CD4-positive, alpha-beta T cell treated with Interferon alpha-2 for 1 hour (primary cell): Measurements from ENCODE around the gene SSPN.

Experiments used
- DNase-seq, 2 donors: peaks; one replicate each; pipeline ENCODE4 v3.0.0-alpha.2; 2020 to 2022

Gene SSPN

DNA sequence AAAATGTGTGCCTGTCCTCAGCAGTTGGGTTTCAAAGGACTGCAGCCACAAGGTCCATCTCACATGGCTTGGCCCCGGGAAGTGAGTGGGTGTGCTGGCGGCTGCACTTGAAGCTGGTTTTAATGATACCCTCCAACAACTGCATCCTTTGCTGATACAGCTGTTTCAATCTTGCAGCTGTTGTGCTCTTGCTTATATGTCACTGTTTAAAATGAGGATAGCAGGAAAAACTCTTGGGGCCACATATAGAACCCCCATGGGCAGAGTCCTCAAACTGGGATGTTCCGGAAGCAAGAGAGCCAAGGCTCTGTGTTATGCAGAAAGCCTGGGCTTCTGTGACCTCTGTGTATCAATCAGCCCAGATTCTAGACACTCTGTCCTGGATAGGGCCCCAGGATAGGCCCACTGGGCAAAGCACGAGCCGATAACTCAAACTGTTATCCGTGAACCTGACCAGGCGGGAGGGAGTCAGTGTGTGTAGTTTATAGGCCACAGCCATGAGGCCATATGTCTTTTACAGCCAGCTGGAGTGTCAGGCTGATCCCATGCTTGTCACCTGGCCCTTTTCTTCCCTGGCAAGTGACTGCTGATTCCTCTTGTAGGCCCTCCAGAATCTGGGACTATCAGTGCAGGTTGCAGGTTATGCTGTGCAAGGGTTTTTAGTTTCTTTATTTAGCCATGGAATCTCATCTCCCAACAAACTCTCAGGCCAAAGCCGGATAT lies 74.3 kb downstream of the SSPN start:
- no peak for DNase-seq

- no peak for DNase-seq
Observed at GRCh38 chr12:26271024-26271423, 75.7 kb downstream of the SSPN start.

DNA sequence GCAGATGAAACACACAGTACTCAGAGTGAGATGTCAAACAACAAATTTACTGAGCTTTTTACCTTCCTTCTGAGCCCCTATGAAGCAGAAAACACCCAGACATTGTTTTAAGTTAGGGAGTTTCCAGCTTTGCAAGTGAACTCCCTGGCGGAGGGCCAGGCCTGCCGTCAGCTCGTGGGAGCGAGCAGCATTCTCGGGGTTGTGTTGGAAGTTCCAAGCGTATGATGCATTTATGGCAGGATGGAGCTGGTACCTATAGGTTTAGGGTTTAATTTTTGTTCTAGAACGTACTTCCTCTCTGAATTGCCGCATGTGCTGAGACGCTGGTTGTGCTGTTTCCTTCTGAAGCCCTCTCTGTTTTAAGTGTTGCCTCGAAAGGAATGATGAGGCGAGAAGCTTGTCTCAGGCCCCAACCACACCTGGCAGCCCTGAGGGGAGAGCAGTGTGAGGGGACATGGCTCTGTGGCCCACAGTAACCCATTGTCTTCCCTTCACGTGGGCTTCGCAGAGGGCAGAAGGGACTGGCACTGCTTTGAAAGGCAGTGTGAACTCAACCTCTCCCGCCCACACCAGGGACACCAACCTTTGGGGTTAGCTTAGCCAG lies 76.6 kb downstream of the SSPN start:
- DNase-seq = no peak

- DNase-seq = no peak
Observed at GRCh38 chr12:26272851-26273250, 77.5 kb downstream of the SSPN start.

- DNase-seq = no peak
Observed at GRCh38 chr12:26273811-26274210, 78.4 kb downstream of the SSPN start.

GRCh38 chr12:26274441-26275312 lies 79.3 kb downstream of the SSPN start:
- peak; percentile 29 to 75 for DNase-seq

GRCh38 chr12:26275313-26276131 lies 80.1 kb downstream of the SSPN start:
- no peak for DNase-seq

DNA sequence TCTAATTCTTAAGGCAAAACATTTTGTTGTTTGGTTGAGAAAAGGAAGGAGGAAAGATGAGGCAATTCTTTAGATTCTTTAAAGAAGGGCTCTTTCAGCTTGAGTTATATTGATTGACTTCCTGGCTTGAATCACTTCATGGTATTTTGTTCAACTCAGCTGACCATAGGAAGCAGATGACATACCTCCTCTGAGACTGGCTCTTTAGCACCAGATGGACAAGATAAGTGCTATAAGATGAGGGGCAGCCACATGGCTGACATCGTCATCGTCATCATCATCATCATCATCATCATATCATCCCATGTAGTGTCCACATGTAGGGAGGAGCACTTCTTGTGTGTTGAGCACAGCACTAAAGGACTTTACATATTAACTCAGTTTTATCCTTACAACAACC lies 81.3 kb downstream of the SSPN start:
- no peak for DNase-seq

DNA sequence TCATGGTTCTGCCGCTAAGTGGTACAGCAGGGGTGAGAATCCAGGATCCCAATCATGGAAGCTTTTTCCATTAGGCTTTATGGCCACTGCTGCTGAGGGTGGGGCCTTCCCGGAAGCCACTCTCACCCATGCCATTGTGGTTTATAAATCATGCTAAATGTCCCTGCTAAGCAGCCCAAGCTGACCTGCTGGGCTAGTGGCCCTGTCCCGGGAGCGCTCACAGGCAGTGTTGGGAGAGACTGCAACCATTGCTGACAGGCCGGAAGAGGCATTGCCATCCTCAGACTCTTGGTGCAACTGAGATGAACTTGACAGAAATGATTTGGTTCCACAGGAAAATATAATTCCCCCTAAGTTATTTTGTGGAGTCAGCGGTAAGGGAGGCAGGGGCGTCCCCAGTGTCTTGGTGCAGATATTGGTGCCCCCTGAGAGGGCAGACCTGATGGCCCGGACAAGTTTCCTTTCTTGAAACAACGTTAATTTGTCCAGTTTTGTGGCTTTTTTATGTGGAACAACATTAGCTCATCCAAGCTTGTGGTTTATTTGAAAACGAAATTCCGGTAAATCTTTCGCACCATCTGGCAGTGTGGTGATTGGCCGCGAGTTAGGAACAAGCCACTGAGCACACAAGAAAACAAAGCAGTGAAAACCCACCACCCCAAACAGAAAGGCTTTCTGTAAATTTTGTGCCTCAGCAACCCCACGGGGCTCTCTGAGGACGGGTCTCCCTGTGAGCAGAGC lies 82.3 kb downstream of the SSPN start:
- peak in 1 of 2 donors; percentile 4 for DNase-seq

- DNase-seq = no peak
Observed at GRCh38 chr12:26278266-26278665, 82.9 kb downstream of the SSPN start.

GRCh38 chr12:26278666-26279065 lies 83.3 kb downstream of the SSPN start:
- no peak for DNase-seq

DNA sequence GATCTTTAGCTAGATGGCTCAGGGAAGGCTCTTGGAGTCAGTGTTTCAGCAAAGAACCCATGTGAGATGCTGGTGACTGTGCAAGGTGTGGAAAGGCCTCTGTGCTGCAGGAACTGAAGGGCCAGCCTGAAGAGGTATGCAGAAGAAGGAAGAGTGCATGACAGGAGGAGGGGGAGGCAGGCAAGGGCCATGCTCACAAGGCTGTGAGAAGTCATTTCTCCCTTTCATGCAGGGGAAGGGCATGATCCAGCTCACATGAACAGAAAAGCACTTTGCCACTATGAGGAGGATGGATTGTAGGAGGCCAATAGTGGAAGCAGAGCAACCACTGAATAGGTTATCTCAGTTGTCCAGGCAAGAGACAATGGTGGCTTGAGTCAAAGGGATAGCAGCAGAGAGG lies 83.7 kb downstream of the SSPN start:
- DNase-seq = no peak

DNA sequence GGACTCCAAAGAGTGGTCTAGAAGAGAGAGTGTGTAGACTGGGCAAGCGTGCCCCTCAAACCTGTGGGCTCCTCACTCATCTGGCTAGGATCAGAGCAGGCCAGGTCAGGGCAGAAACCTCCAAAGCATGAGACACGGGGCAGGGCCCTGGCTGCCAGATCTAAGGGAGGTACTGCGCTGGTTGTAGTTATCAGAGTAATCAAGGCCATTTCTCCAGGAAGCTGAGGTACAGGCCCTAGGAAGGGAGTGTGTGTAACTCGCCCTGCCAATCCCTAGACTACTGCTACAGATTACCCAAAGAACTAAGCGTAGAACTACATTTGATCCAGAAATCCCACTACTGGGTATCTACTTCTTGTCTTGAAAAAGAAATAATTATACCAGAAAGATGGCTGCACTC lies 84.5 kb downstream of the SSPN start:
- DNase-seq = no peak

- no peak for DNase-seq
Observed at GRCh38 chr12:26280869-26281268, 85.5 kb downstream of the SSPN start.

DNA sequence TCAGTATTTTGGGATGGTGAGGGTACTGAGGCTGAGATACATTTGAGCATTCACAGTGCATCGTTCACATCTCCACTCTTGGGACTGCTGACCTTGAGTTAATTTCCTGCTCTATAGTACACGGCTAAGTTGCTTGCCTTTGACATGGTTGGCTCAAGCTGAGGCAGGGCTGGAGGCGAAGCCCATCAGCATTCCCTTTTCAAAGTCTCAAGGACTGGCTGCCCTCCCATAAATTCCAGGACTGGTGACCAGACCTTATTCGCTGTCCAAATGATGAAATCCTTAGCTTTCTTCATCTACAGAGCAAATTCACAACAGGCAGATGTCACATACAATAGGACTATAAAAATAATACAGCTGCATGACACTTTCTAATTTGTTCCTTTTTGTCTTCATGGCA lies 85.9 kb downstream of the SSPN start:
- no peak for DNase-seq

GRCh38 chr12:26282339-26282940 lies 87.1 kb downstream of the SSPN start:
- DNase-seq = no peak

GRCh38 chr12:26283046-26283445 lies 87.7 kb downstream of the SSPN start:
- no peak for DNase-seq

- DNase-seq = no peak
Observed at GRCh38 chr12:26283617-26284016, 88.2 kb downstream of the SSPN start.

- no peak for DNase-seq
Observed at GRCh38 chr12:26285401-26285800, 90.0 kb downstream of the SSPN start.

- DNase-seq = no peak
Observed at GRCh38 chr12:26286186-26286585, 90.8 kb downstream of the SSPN start.

DNA sequence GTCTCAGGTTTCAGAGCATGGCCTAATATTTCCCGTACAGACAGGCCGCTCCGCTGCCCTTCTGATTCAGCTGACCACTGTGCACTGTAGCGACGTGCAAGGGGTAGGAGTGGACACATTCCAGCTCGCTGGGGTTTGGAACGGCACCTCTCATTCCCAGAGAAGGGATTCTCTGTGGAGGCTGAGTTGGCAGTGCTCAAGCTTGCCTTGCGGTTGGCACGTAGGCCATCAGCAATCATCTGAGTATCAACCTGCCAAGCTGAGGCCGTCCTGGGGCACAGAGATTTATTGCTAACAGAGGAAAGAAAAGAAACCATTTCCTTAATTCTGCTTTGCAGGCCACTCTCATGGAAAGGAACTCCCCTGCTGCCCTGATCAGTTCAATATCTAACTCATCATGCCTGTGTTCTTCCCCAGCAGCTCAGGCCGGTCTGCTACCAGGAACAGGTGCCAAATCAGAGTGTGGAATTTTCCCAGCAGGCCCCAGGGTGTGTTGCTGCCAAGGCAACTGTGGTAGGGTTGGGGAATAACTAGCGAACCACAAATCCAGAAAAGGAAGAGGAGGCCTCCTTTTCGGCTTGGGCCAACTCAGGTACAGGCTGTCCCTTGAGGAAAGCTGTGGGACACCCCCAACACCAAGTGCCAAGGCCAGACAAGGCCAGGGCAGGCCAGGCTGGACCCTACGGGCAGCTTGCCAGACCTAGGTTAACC lies 92.5 kb downstream of the SSPN start:
- DNase-seq = no peak
